Activated T-cell treated with anti-CD3 and anti-CD28 coated beads, Interleukin-2, amount 50 U/mL, for 24 hours (primary cell): ENCODE results near the gene SDSL.
A peak's percentile ranks its signal among the peaks of the same experiment; 100 is the strongest.

Experiments
- DNase-seq: peaks from one replicate; pipeline ENCODE4 v3.0.0-alpha.2; 2020
- H3K27ac Mint-ChIP-seq: 2 replicates; pipeline ENCODE4 v1.8.0; 2020; ENCODE audit warnings: mild to moderate bottlenecking, mixed read lengths
- H3K27me3 Mint-ChIP-seq: 2 replicates; pipeline ENCODE4 v1.8.0; 2020; ENCODE audit warnings: mixed read lengths
- H3K36me3 Mint-ChIP-seq: 2 replicates; pipeline ENCODE4 v1.8.0; 2020; ENCODE audit warnings: low read depth, mixed read lengths
- H3K4me1 Mint-ChIP-seq: 2 replicates; pipeline ENCODE4 v1.8.0; 2020; ENCODE audit warnings: low read depth, mixed read lengths
- H3K4me3 Mint-ChIP-seq: 2 replicates; pipeline ENCODE4 v1.8.0; 2020; ENCODE audit warnings: mild to moderate bottlenecking, moderate library complexity, mixed read lengths
- H3K9me3 Mint-ChIP-seq: 2 replicates; pipeline ENCODE4 v1.8.0; 2020; ENCODE audit warnings: mixed read lengths

The SDSL gene

DNA sequence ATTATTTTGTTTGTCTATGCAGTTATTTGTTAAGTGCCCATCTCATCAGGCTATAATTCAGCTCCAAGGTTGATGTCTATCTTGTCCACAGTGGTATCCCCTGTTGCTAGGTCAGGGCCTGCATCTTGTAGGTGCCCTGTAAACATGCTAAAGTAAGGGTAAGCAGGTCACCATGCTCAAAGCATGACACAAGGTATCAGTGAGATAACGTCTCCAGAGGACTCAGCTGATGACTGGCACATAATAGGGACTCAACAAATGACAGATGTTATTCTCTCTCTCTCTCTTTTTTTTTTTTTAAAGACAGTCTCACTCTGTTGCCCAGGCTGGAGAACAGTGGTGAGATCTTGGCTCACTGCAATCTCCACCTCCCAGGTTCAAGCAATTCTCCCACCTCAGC, 2.3 kb downstream of the SDSL start:
- peaks cover 10% of the 10 kb centered on the region for H3K4me1 Mint-ChIP-seq
- no peak overlapping the region for H3K27ac Mint-ChIP-seq
- H3K9me3 Mint-ChIP-seq: no peaks in the 10 kb centered on the region

DNA sequence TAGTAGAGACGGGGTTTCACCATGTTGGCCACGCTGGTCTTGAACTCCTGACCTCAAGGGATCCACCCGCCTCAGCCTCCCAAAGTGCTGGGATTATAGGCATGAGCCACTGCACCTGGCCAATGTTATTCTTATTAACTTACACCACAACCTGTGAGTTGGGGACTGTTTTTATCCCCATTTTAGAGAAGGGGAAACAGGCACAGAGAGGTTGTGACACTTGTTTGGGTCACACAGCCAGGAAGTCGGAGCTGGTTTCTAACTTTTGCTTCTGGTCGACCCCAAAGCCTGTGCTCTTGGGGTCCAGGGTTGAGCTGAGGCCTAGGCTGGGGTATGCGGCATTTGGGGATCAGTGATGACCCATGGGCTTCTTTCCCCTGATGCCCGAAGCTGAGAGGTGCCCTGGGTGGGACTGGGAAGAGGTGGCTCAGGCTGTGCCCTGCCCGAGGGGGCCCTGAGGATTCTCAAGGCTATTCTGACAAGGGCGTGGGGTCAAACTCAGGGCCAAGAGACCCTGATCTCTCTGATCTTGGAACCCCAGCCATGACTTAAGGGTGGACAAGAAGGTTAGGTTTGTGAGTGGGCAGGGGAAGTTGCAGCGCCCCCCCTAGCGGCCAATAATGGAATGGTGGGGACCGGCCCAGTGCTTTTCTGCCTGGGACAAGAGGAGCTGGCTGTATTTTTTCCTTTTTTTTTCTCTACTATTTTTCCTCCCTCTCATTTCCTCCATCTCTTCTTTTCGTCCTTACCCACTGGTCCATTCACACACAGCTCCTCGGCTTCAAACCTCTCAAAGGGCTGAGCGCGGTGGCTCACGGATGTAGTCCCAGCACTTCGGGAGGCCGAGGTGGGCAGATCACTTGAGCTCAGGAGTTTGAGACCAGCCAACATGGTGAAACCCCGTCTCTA, 3.0 kb downstream of the SDSL start:
- Mint-ChIP-seq H3K27me3 (peaks cover 36% of the 10 kb centered on the region), H3K9me3 (no peaks in the 10 kb centered on the region)

More for the DNA sequence above, 2.3 kb downstream of the SDSL start:
- H3K4me3 Mint-ChIP-seq: no peak overlapping the region
- H3K36me3 Mint-ChIP-seq: no peaks in the 10 kb centered on the region
- H3K27me3 Mint-ChIP-seq: peaks cover 31% of the 10 kb centered on the region
- no peak for DNase-seq

DNA sequence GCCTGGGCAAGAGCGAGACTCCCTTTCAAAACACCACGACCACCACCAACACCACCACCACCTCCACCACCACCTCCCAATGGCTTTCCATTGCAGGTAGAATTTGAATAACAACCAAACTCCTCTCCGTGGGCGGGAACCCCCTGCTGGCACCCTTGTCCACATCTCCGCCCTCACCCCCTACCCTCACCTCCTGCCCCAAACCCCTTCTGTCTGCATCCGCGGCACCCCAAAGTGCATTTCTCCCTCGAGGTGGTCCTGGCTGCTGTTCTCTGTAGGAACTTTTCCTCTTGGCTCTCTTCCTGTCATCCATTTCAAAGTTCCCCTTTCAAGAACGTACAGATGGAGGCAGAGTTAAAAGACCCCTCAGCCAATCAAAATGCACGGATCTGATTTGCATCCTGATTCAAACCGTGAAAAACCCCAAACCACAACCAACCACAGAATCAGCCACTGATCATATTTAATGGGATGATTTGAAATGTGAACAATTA, 3.8 kb downstream of the SDSL start:
- no peak overlapping the region for H3K4me3 Mint-ChIP-seq
- no peak for DNase-seq

More for the DNA sequence above, 3.0 kb downstream of the SDSL start:
- Mint-ChIP-seq H3K4me1 (peaks cover 10% of the 10 kb centered on the region), H3K4me3 (no peak overlapping the region), H3K36me3 (no peaks in the 10 kb centered on the region), H3K27ac (no peak overlapping the region)
- DNase-seq: peak; percentile 70

DNA sequence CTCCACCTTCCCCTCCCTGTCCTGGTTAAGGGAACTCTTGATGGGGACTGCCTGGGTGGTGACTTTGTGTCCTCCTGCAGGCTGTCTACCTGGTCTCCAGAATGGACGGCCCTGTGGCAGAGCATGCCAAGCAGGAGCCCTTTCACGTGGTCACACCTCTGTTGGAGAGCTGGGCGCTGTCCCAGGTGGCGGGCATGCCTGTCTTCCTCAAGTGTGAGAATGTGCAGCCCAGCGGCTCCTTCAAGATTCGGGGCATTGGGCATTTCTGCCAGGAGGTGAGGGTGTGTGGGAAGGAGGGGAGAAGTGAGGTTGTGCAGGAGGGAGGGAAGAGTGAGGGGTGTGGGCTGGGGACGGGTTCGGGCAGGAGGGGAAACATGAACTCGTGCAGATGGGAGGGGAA, 5.7 kb downstream of the SDSL start:
- Mint-ChIP-seq H3K9me3 (no peaks in the 10 kb centered on the region), H3K27ac (no peak overlapping the region), H3K4me3 (no peak overlapping the region), H3K36me3 (no peaks in the 10 kb centered on the region), H3K27me3 (peaks cover 29% of the 10 kb centered on the region), H3K4me1 (peaks cover 2% of the 10 kb centered on the region)
- DNase-seq: no peak

More for the DNA sequence above, 3.8 kb downstream of the SDSL start:
- Mint-ChIP-seq H3K27me3 (peaks cover 34% of the 10 kb centered on the region), H3K27ac (no peak overlapping the region), H3K4me1 (peaks cover 10% of the 10 kb centered on the region), H3K9me3 (no peaks in the 10 kb centered on the region), H3K36me3 (no peaks in the 10 kb centered on the region)

DNA sequence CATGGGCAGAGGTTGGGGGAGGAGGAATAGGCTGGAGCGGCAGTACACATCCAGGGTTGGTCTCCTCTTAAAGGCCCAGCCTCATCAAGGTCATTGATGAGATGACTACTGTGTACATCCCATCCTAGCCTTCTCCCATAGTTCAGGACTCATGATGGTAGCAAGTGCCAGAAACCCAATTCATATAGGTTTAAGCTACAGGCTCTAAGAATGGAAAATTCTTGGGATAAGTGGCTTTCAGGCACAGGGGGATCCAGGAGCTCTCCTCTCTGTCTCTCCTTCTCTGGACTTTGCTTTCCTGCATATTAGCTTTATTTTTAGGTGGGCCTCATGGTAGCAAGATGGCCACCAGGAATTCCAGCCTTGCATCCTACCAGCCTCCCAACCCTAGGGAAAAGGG, 6.3 kb downstream of the SDSL start:
- Mint-ChIP-seq H3K27me3 (peaks cover 29% of the 10 kb centered on the region), H3K27ac (no peak overlapping the region), H3K4me3 (no peak overlapping the region), H3K9me3 (no peaks in the 10 kb centered on the region), H3K36me3 (no peaks in the 10 kb centered on the region), H3K4me1 (peaks cover 2% of the 10 kb centered on the region)
- DNase-seq: no peak

DNA sequence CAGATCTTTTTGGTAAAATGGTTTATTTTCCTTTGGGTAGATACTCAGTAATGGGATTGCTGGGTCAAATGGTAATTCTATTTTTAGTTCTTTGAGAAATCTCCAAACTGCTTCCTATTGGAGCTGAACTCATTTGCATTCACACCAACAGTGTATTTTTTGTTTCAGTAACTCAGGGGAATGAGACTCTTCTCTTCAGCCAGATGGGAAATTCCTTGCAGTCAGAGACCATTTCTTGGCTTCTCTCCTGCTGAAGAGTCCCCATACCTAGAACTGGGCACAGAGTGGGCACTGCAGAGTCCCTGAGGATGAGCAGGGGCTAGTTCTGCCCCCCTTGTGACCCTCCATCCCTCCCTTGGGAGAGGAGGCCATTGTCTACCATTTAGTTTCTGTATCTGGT, 10.8 kb downstream of the SDSL start:
- no peak for DNase-seq
- H3K27ac Mint-ChIP-seq: no peak overlapping the region
- peaks cover 19% of the 10 kb centered on the region for H3K27me3 Mint-ChIP-seq
- H3K4me3 Mint-ChIP-seq: no peak overlapping the region
- no peaks in the 10 kb centered on the region for H3K4me1 Mint-ChIP-seq
- H3K9me3 Mint-ChIP-seq: no peaks in the 10 kb centered on the region
- no peaks in the 10 kb centered on the region for H3K36me3 Mint-ChIP-seq

DNA sequence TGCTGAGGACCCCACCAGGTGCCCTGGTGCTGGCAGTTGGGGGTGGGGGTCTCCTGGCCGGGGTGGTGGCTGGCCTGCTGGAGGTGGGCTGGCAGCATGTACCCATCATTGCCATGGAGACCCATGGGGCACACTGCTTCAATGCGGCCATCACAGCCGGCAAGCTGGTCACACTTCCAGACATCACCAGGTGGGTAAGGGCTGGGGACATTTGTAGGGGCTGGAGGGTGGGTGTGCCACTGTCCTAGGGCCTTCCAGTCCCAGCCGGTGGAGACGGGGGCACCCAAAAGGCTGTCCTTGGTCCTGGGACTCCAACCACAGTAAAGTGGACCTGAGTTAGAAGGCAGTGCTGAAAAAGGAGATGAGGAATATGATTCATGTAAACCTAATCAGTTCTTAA, 13.2 kb downstream of the SDSL start:
- no peaks in the 10 kb centered on the region for H3K9me3 Mint-ChIP-seq
- no peaks in the 10 kb centered on the region for H3K4me1 Mint-ChIP-seq
- H3K36me3 Mint-ChIP-seq: no peaks in the 10 kb centered on the region
- DNase-seq: no peak
- H3K4me3 Mint-ChIP-seq: no peak overlapping the region
- no peak overlapping the region for H3K27ac Mint-ChIP-seq
- H3K27me3 Mint-ChIP-seq: peaks cover 6% of the 10 kb centered on the region

DNA sequence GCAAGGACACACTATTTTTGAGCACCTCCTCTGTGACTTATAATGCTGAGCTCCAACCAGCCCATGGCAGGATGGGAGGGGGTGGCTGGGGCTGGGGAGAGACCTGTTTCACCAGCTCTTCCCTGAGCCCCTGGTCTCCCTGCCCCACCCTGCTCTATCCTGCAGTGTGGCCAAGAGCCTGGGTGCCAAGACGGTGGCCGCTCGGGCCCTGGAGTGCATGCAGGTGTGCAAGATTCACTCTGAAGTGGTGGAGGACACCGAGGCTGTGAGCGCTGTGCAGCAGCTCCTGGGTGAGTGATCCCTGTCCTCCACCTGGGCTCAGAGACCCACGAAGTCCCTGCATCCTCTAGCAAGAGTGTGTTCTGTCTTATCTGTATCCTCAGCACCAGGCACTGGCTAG, 14.4 kb downstream of the SDSL start:
- H3K36me3 Mint-ChIP-seq: no peaks in the 10 kb centered on the region
- H3K9me3 Mint-ChIP-seq: no peaks in the 10 kb centered on the region
- H3K4me3 Mint-ChIP-seq: no peak overlapping the region
- no peak for DNase-seq
- H3K27me3 Mint-ChIP-seq: peaks cover 4% of the 10 kb centered on the region
- no peaks in the 10 kb centered on the region for H3K4me1 Mint-ChIP-seq
- no peak overlapping the region for H3K27ac Mint-ChIP-seq

DNA sequence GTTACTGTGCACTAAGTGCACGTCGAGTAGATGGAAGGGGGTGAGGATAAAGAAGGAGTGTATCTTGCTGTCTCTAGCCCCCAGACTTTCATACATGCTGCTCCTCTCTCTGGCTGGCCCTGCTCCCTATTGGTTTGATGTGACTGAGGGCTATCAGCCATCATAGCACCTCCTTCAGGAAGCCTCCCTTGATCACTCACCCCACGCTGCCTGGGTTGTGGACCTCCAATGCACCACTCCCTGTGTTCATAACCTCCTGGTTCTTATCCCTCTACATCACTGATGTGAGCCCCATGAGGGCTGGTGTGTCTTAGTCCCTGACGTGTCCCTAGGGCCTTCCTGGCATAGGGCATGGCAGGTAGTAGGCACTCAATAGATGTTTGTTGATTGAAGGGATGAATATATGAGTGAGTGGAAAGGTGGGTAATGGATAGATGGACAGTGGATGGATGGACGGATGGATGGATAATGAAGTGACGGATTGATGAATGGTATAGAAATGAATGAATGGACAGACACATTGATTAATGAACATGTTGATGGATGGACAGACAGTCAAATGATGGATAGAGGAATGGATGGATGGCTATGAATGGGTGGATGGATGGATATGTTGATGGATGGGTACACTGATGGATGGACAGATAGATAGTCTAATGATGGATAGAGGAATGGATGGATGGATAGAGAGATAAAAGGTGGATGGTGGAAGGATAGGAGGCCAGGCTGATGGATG, 15.0 kb downstream of the SDSL start:
- no peaks in the 10 kb centered on the region for H3K4me1 Mint-ChIP-seq
- H3K9me3 Mint-ChIP-seq: no peaks in the 10 kb centered on the region
- no peak overlapping the region for H3K4me3 Mint-ChIP-seq
- no peak overlapping the region for H3K27ac Mint-ChIP-seq
- DNase-seq: no peak
- H3K36me3 Mint-ChIP-seq: no peaks in the 10 kb centered on the region
- peaks cover 8% of the 10 kb centered on the region for H3K27me3 Mint-ChIP-seq

DNA sequence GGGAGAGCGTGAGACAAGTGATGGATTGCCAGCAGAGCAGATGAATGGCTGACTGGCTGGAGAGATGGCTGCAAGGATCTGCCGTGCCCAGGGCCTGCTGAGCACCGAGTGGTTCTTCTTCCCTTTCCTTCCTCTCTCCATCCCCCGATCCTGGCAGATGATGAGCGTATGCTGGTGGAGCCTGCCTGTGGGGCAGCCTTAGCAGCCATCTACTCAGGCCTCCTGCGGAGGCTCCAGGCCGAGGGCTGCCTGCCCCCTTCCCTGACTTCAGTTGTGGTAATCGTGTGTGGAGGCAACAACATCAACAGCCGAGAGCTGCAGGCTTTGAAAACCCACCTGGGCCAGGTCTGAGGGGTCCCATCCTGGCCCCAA, 15.5 kb downstream of the SDSL start:
- H3K27ac Mint-ChIP-seq: no peak overlapping the region
- no peak for DNase-seq
- no peaks in the 10 kb centered on the region for H3K4me1 Mint-ChIP-seq
- H3K4me3 Mint-ChIP-seq: no peak overlapping the region
- no peaks in the 10 kb centered on the region for H3K9me3 Mint-ChIP-seq
- no peaks in the 10 kb centered on the region for H3K36me3 Mint-ChIP-seq
- H3K27me3 Mint-ChIP-seq: peaks cover 10% of the 10 kb centered on the region

DNA sequence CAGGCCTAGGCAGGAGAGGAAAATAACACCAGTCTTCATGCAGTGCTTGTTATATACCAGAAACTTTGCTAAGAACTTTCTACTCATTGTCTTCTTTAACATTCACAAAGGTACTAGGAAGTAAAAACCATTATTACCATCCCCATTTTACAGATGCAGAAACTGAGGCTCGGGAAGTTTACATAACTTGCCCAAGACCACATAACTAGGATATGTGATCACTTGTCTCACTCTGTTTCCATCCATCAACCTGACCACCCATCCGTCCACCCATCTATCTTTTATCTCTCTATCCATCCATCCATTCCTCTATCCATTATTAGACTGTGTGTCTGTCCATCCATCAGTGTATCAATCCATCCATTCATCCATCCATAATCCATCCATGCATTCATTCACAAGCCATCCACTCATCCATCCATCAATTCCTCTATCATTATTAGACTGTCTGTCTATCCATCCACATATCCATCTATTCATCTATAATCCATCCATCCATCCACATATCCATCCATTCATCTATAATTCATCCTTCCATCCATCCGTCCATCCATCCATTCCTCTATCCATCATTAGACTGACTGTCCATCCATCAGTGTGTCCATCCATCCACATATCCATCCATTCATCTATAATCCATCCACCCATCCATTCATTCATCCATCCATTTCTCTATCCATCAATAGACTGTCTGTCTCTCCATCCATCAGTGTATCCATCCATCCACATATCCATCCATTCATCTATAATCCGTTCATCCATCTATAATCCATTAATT, 16.5 kb downstream of the SDSL start:
- peaks cover 15% of the 10 kb centered on the region for H3K27me3 Mint-ChIP-seq
- H3K4me1 Mint-ChIP-seq: no peaks in the 10 kb centered on the region
- H3K9me3 Mint-ChIP-seq: no peaks in the 10 kb centered on the region
- H3K4me3 Mint-ChIP-seq: no peak overlapping the region
- H3K36me3 Mint-ChIP-seq: no peaks in the 10 kb centered on the region
- DNase-seq: no peak
- no peak overlapping the region for H3K27ac Mint-ChIP-seq

DNA sequence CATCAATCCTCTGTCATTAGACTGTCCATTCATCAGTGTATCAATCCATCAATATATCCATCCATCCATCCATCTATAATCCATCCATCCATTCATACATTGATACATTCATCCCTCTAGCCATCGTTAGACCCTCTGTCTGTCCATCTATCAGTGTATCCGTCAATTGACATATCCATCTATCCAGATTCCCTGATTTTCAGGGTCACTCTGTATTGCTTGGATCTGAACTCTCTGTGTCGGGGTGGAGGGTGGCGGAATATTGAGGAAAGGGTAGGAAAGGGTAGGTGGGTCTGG, 17.1 kb downstream of the SDSL start:
- no peak overlapping the region for H3K4me3 Mint-ChIP-seq

DNA sequence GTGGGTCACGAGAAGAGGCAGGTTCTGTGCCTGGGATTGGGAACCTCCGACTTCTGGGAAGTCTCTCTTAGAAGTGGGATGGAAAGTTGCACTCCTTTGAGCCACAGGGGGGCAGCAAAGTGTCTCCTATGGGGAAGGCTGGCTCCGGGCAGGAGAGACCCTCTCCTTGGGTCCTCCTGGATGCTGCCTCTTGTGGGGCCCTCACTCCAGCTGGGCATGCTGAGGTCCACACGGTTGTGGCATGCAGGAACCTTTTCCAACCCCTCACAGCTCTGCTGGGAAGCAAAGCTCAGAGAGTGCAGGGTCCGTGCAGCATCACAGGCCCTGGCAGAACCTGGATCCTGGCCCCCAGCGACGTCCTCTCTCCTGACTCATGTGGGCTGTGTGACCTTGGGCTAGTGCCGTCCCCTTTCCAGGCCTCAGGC, 17.4 kb downstream of the SDSL start:
- Mint-ChIP-seq H3K27ac (no peak overlapping the region), H3K36me3 (no peaks in the 10 kb centered on the region), H3K4me1 (no peaks in the 10 kb centered on the region), H3K27me3 (peaks cover 19% of the 10 kb centered on the region), H3K4me3 (no peak overlapping the region), H3K9me3 (no peaks in the 10 kb centered on the region)
- DNase-seq: no peak

More for the DNA sequence above, 17.1 kb downstream of the SDSL start:
- no peaks in the 10 kb centered on the region for H3K9me3 Mint-ChIP-seq
- H3K4me1 Mint-ChIP-seq: no peaks in the 10 kb centered on the region
- H3K27me3 Mint-ChIP-seq: peaks cover 17% of the 10 kb centered on the region
- H3K36me3 Mint-ChIP-seq: no peaks in the 10 kb centered on the region
- H3K27ac Mint-ChIP-seq: no peak overlapping the region
- DNase-seq: no peak

DNA sequence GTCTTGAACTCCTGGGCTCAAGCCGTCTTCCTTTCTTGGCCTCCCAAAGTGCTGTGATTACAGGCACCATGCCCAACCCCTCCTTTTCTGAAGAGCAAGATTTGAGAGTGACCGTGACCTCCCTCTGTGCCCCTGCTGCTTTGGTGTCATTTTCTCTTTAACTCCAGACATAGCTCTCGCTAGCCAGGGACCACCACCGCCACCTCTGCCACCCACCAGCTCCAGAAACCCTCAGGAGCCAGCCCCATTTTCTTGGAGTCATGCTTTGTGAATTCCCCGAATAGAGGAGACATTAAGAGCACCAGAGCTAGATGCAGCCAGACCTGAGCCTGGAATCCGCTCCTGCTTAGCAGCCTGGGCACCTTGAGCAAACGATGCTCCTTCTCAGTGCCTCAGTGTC, 18.2 kb downstream of the SDSL start:
- Mint-ChIP-seq H3K27ac (no peak overlapping the region), H3K9me3 (no peaks in the 10 kb centered on the region), H3K27me3 (peaks cover 24% of the 10 kb centered on the region)

More for the DNA sequence above, 18.2 kb downstream of the SDSL start:
- H3K36me3 Mint-ChIP-seq: no peaks in the 10 kb centered on the region
- no peaks in the 10 kb centered on the region for H3K4me1 Mint-ChIP-seq
- DNase-seq: no peak
- H3K4me3 Mint-ChIP-seq: no peak overlapping the region
